Left ventricle myocardium inferior (tissue), 1 donor: ENCODE measurements around the gene GSKIP. TPM values are rescaled to one million over a fixed set of nuclear protein-coding genes. Genes with fewer than 3 reads are reported as not detected.

ENCODE experiments used
- DNase-seq: peaks from one replicate; pipeline ENCODE4 v3.0.0-alpha.2; 2020
- H3K27ac ChIP-seq: fragments of 200-600 bp; replicated peaks from 2 replicates; pipeline ENCODE4 v1.8.0; 2021
- H3K27me3 ChIP-seq: fragments of 200-600 bp; 2 replicates; pipeline ENCODE4 v1.8.0; 2021; ENCODE audit warnings: low read depth
- H3K36me3 ChIP-seq: fragments of 200-600 bp; 2 replicates; pipeline ENCODE4 v1.8.0; 2021
- H3K4me1 ChIP-seq: fragments of 200-600 bp; 2 replicates; pipeline ENCODE4 v1.8.0; 2021
- H3K4me3 ChIP-seq: fragments of 200-600 bp; 2 replicates; pipeline ENCODE4 v1.8.0; 2021; ENCODE audit warnings: mild to moderate bottlenecking, moderate library complexity
- H3K9me3 ChIP-seq: fragments of 200-600 bp; replicated peaks from 2 replicates; pipeline ENCODE4 v1.8.0; 2021
- CTCF ChIP-seq: fragments of 200-600 bp; IDR thresholded peaks from 2 replicates; pipeline ENCODE4 v1.8.0; 2021; ENCODE audit warnings: antibody characterized with exemption, mild to moderate bottlenecking, borderline replicate concordance
- intact Hi-C: fragments of 100-400 bp; cut with micrococcal nuclease; formaldehyde crosslinking; loops from one replicate; pipeline ENCODE4 v1.11.0; 2022
- total RNA-seq: library from RNA; stranded (reverse); fragmentation: NEBNext Ultra II Directional; extraction: Animal tissue kit (Norgen Biotek cat#: 25700); gene quantifications from one replicate; pipeline ENCODE4 v1.2.1, GENCODE V29; 2021
- donor health status: DM: no; HTN: yes; CAD: no; lungs with severe emphysema.

The GSKIP gene
- total RNA-seq, 1 donor from 2014 or later: 12.1 TPM

- no peaks in the 10 kb centered on the region for H3K4me1 ChIP-seq
- no peaks in the 10 kb centered on the region for H3K36me3 ChIP-seq
- DNase-seq: no peak
- H3K27ac ChIP-seq: no peak overlapping the region
- H3K9me3 ChIP-seq: no peaks in the 10 kb centered on the region
- no peaks in the 10 kb centered on the region for H3K27me3 ChIP-seq
- no peak overlapping the region for H3K4me3 ChIP-seq
- no peak for TF ChIP-seq CTCF
- intact Hi-C loops: no loop called here
Measured at GRCh38 chr14:96417254-96417653, 53.9 kb downstream of the GSKIP start.

DNA sequence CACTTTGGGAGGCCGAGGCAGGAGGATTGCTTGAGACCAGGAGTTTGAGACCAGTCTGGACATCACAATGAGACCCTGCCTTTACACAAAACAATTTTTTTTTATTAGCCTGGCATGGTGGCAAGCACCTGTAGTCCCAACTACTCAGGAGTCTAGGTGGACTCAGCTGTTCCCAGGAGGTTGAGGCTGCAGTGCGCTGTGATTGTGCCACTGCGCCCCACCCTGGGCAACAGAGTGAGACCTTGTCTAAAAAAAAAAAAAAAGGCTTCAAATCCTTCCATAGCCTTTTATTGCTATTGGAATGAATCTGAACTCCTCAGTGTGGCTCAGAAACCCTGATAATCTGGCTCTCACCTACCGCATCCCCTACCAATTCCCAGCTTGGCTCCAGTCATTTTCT is 54.7 kb downstream of the GSKIP start:
- H3K27me3 ChIP-seq: no peaks in the 10 kb centered on the region
- TF ChIP-seq CTCF: no peak
- no peaks in the 10 kb centered on the region for H3K9me3 ChIP-seq
- no peak overlapping the region for H3K27ac ChIP-seq
- no peaks in the 10 kb centered on the region for H3K36me3 ChIP-seq
- intact Hi-C loops: no loop called here
- no peak overlapping the region for H3K4me3 ChIP-seq
- no peak for DNase-seq
- peaks cover 5% of the 10 kb centered on the region for H3K4me1 ChIP-seq

GRCh38 chr14:96421236-96421635 is 57.9 kb downstream of the GSKIP start:
- intact Hi-C loops: loop anchor here (10.0 kb wide), 2 partner anchors 126 to 316 kb away; no protein-coding TSS in a partner anchor
- Histone ChIP-seq H3K4me1 (peaks cover 13% of the 10 kb centered on the region), H3K27ac (no peak overlapping the region), H3K27me3 (no peaks in the 10 kb centered on the region), H3K36me3 (no peaks in the 10 kb centered on the region), H3K9me3 (peaks cover 6% of the 10 kb centered on the region), H3K4me3 (no peak overlapping the region)
- DNase-seq: no peak
- TF ChIP-seq CTCF: no peak

GRCh38 chr14:96422992-96423391 is 59.7 kb downstream of the GSKIP start:
- DNase-seq: no peak
- H3K27ac ChIP-seq: no peak overlapping the region
- intact Hi-C loops: loop anchor here (10.0 kb wide), 2 partner anchors 128 to 318 kb away; no protein-coding TSS in a partner anchor

GRCh38 chr14:96423446-96424108 is 60.3 kb downstream of the GSKIP start:
- H3K9me3 ChIP-seq: peaks cover 6% of the 10 kb centered on the region
- H3K36me3 ChIP-seq: no peaks in the 10 kb centered on the region
- no peak for TF ChIP-seq CTCF
- no peak overlapping the region for H3K27ac ChIP-seq
- DNase-seq: no peak
- peak overlapping the region; percentile 64 for H3K4me3 ChIP-seq
- peaks cover 13% of the 10 kb centered on the region for H3K4me1 ChIP-seq
- intact Hi-C loops: loop anchor here (10.0 kb wide), 2 partner anchors 129 to 319 kb away; no protein-coding TSS in a partner anchor
- no peaks in the 10 kb centered on the region for H3K27me3 ChIP-seq

More at GRCh38 chr14:96422992-96423391, 59.7 kb downstream of the GSKIP start:
- TF ChIP-seq CTCF: no peak
- H3K4me1 ChIP-seq: peaks cover 13% of the 10 kb centered on the region
- no peaks in the 10 kb centered on the region for H3K36me3 ChIP-seq
- no peak overlapping the region for H3K4me3 ChIP-seq
- H3K9me3 ChIP-seq: peaks cover 6% of the 10 kb centered on the region
- H3K27me3 ChIP-seq: no peaks in the 10 kb centered on the region
